GM19324 (cell line): ENCODE results near the gene MAD1L1.
A peak's percentile ranks its signal among the peaks of the same experiment; 100 is the strongest.

Experiments used
- ATAC-seq: cut with Tn5 transposase; IDR thresholded peaks from one replicate; pipeline ENCODE4 v1.9.1; 2021; ENCODE audit warnings: mild to moderate bottlenecking, moderate library complexity; ENCODE audit not compliant: unreplicated experiment, low FRiP score

The MAD1L1 gene

DNA sequence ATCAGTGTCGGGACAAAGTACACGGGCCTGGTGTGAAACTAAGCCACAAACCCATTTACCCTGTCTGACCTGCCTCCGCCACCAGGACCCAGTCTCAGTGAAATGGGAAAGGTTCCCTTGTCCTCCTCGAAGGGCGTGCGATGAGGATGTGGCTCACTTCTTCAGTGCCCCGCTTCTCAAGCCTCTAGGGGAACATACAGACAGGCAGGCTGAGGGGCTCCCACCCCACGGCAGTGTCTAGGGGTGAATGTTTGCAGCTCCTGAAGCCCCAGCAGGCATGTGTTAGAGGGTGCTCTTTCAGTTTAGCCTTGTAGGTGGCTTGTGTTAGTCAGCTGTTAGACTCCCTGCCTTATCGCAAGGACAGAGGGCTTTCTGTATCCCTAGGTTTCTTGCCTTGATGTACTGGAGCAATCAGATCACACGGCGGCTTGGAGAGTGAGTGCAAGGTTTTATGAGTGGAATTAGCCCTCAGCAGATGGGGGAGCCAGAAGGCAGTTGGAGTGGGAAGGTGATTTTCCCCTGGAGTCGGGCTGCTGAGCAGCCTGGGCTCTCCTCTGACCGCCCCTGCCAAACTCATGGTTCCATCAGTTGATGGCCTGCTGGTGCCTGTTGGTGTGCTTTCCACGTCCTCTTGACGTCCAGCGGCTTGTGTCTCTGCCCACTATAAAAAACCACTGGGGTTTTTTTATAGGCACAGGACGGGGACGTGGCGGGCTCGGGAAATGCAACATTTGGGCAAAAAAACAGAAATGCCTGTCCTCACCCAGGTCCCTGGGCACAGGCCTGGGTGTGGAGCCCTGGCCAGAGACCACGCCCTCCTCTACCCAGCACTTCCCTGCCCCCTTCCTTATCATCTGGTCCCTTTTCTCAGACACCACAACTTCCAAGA lies 10.0 kb upstream of the MAD1L1 start:
- no peak for ATAC-seq

DNA sequence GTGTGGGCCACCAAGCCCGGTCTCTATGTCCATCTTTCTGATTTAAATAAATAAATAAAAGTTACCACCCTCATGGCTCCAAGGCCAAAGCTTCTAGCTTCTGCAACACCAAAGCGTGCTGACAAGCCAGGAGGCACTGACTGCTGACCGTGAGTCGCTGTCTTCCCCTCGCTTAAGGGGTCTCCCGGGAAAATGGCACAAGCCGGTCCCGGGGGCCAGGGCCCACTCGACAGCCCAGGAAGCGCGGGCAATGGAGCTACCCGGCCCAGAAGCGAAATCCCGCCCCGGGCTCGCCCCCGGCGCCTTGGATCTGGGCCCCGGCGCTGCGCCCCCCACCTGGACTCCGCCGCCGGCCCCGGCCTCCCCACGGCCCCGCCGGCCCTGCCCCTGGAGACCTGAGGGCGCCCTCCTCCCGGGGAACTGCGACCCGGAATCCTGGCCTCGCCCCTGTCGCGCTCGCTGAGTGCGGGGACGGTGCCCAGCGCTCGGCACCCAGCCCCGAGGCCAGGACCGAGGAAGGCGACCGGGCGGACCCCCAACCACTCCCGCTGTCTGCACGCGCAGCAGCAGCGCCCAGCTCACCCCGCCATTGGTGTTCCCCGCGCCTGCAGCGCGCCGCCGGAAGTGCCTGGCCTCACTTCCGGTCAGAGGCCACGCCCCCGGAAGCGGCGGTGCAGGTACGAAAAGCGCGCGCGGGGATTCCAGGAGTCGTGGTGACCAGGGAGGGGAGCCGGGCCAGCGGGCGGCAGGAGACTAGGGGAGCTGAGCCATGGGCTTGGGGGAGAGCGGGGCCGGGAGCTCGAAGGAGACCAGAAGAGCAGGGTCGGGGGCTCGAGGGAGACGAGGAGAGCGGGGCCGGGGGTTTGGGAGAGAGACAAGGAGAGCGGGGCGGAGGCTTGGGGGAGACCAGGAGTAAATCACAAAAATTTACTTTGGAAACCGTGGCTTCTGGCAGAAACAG lies 9.1 kb upstream of the MAD1L1 start, which contains the start of the genes MRM2 and NUDT1:
TSS of gene MRM2 (minus strand) at position 626 of the 961 bp plus-strand sequence. CDS start at position 590, 36 bp downstream.
TSS of gene NUDT1 (plus strand) at position 647 of the 961 bp plus-strand sequence. CDS start 2,349 bp downstream, outside the sequence.
- ATAC-seq, result peak; percentile 78

DNA sequence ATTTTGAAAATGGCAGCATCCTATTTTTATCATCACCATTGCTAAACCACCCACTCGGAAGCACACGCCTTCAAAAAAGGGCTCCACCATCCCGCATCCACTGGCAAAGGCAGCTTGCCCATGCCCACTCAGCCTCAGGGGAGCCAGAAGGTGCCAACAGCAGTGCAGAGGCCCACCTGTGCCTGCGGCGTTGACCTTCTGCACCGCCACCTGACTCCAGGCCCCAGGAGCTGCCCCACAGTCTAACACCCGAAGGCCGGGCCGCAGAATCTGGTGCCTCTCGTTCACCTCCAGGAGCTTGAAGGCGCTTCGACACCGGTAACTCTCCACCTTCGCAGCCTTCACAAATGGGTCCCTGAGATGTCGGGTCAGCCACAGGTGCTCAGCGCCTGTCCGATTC lies 6.5 kb upstream of the MAD1L1 start:
- no peak for ATAC-seq

- ATAC-seq, result peak; percentile 60
These were observed 4.4 kb upstream of the MAD1L1 start for GRCh38 chr7:2237109-2237602.

DNA sequence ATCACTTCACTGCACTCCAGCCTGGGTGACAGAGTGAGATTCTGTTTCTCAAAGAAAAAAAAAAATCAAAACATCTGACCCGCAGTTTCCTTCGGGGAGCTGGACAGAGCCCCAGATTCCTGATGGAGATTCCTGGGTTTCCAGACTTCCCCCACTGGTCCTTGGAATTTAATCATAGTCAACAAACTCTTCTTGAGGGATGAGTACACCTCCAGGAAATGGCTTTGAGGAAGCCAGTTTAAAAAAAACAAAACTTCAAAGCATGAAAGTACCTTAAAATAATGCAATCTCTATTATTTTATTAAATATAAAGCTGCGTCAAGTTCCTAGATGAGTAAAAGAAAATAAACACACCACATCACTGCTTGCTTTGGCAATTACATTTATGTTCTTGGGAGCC lies 1.2 kb upstream of the MAD1L1 start:
- no peak for ATAC-seq

DNA sequence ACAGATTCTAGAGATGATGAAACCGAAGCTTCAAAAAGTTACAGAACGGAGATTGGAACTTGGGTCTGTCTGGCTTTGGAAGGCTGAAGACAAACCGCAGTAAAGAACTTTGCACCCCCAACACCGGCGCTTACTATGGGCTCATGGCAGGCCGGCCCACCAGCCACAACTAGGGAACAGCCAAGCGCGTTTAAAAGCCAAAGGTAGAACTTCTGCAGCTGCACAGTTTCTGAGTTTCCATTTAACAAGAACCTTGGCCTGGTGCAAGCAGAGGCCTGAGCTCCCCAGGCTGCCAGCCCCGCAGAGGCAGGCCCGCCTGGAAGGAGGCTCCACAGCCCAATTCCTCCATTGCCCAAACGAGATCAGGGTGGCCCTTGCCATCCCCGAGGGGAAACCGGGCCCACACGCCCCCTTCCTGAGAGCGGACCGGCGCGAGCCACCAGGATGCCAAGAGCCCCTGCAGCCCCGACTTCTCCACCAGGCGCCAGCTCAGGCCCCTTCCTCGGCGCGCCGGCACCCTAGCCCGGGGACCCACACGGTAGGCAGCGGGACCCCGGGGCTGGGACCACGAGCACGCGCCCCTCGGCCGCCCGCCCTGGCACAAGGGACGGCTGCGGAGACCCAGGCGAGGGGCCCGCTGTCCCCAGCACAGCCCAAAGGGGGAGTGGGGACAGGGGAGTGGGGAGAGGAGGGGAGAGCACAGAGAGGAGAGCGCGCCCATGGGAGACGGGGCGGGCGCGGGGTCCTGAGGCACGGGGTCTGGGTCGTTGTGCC lies 566 bp downstream of the MAD1L1 start:
- ATAC-seq, result peak; percentile 35

GRCh38 chr7:2230882-2231281 lies 1.9 kb downstream of the MAD1L1 start:
- ATAC-seq, result no peak

GRCh38 chr7:2230226-2230625 lies 2.5 kb downstream of the MAD1L1 start:
- no peak for ATAC-seq

DNA sequence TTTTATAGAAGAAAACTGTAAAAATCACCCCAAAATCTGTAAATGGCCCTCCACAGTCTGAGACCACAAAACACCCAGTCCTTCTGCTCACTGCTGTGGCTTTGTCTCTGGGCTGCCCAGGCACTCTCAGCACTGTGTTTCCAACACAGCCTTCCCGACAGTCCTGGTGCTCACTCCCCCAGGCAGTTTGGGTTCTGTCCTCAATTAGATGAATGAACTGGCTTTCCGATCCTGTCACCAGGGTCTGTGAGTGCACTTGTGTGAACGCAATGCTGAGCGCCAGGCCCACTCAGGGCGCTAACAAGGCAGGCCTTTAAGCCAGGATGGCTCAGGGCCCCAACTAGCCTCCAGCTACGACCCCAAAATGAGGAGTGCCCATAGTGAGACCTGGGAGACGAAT lies 3.3 kb downstream of the MAD1L1 start:
- no peak for ATAC-seq

GRCh38 chr7:2228921-2229320 lies 3.8 kb downstream of the MAD1L1 start:
- no peak for ATAC-seq

- ATAC-seq, result no peak
These were observed 5.0 kb downstream of the MAD1L1 start for GRCh38 chr7:2227699-2228098.

- no peak for ATAC-seq
These were observed 6.9 kb downstream of the MAD1L1 start for GRCh38 chr7:2225830-2226229.

- no peak for ATAC-seq
These were observed 7.4 kb downstream of the MAD1L1 start for GRCh38 chr7:2225336-2225735.

GRCh38 chr7:2224934-2225333 lies 7.8 kb downstream of the MAD1L1 start:
- ATAC-seq, result no peak

DNA sequence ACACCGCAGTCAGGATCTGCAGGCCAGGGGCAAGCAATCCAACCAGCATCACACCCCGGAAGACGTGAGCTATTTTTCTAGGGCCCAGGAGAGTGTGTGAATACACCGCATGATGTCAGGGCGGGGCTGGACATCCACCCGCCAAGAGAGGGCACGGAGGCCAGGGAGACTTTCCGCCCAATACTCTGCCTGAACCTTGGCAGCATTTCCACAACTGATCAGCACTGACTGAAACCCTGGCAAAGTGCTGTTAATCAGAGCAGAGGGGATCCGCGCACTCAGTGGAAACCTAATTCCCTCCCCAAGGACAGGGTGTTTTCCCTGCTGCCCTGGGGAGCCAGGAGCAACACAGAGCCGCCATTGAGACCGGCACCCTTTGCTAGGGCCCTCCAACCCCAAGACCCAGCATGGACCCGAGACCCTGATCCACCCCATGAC lies 8.2 kb downstream of the MAD1L1 start:
- ATAC-seq, result no peak

DNA sequence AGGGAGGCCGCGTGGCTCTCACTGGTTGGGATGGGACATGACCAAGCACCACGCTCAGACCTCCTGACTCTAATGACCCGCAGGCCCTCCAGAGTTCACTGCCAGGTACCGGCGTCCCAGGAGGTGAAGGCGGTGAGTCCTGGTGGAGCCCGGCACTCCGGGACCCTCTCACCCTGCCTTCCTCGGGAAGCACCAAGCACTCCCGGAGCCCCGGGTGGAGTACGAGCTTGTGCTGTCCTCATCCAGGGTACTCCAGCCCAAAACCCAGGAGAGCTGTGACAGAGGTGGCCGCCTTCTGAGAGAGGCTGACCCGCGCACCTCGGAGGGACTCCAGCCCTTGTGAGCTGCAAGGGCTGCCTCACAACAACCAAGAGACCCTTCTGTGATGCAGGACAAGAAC lies 9.4 kb downstream of the MAD1L1 start:
- ATAC-seq, result no peak

DNA sequence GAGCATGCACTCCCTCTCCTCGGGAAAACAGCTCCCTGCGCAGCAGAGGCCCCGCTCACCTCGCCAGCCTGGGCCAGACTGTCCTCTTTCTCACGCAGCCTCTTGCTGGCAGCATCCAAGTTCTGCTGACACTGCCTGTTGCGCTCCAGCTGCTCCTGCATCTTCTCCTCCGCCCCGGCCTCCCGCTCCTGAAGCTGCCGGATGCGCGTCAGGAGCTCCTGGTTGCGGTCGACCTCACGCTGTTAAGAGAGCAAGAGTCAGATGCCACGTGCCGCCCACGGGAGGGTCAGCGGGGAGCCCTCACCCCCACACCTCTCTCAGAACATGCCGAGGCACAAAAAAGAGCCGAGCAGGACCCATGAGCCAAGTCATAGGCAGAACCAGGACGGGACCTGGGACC lies 10.2 kb downstream of the MAD1L1 start:
- ATAC-seq, result no peak

DNA sequence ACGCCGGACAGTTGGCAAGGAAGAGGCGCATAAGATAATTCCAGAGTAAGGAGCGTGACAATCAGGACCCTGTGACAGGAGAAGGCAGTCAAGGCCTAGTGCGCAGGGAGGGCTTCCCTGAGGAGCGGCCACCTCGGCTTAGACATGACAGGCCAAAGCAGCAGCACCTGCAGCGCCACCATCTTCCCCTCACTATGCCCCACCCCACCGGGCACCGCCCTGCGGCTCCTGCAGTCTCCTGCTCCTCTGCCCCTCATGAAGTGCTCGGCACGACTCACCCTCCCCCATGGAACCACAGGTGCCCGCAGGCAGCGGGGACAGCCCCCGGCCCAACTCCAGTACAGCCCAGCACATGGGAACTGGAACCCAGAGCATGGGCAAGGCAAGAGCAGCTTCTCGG lies 11.8 kb downstream of the MAD1L1 start:
- no peak for ATAC-seq

DNA sequence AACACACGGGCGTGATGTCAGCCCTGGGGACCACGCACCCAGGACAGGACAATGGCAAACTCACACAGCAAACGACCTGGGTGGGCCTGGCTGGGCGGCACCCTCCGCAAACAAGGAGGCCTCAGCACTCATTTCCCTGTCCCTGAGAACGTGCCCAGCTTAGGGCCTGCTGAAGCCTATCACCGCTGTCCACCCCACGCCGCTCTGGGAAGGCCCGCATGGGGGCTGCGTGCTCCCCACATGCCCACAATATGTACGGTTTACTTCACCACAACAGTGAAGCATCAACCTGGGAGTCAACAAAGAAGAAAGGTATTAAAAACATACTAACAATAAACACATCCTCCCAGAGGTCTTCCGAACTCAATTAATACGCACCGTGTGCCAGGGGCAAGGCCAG lies 12.2 kb downstream of the MAD1L1 start:
- no peak for ATAC-seq

DNA sequence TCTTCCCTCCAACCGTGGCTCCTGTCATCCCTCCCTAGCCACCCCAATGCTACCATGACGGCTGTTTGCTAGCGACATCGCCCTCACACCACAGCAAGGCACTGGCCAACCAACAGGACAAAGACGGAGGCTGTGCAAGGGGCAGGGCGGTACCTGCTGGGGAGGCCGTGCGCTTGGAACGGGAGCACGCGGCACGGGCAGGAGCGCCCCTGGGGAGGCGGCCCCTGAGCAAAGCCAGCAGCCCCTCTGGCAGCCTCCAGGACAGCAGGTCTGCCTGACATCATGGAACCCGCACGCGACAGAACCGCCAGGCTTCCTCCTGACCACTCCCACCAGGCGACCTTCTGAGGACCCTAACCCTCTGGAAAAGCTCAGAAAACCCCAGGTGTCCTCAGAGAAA lies 12.7 kb downstream of the MAD1L1 start:
- no peak for ATAC-seq
